Osteocyte (in vitro differentiated cells): ENCODE measurements around the gene SH3BP4. TPM values are rescaled to one million over a fixed set of nuclear protein-coding genes. Genes with fewer than 3 reads are reported as not detected.
A peak's percentile ranks its signal among the peaks of the same experiment; 100 is the strongest.

Experiments used
- DNase-seq: peaks from one replicate; pipeline ENCODE4 v3.0.0; 2021; ENCODE audit warnings: mixed read lengths; ENCODE audit not compliant: unreplicated experiment; ENCODE audit errors: extremely low spot score
- H3K27ac Mint-ChIP-seq: one replicate; pipeline ENCODE4 v1.8.0; 2021; ENCODE audit warnings: mild to moderate bottlenecking, mixed read lengths; ENCODE audit not compliant: unreplicated experiment
- H3K27me3 Mint-ChIP-seq: one replicate; pipeline ENCODE4 v1.8.0; 2021; ENCODE audit warnings: mixed read lengths; ENCODE audit not compliant: unreplicated experiment
- H3K36me3 Mint-ChIP-seq: one replicate; pipeline ENCODE4 v1.8.0; 2021; ENCODE audit warnings: mixed read lengths; ENCODE audit not compliant: unreplicated experiment
- H3K4me1 Mint-ChIP-seq: one replicate; pipeline ENCODE4 v1.8.0; 2021; ENCODE audit warnings: mixed read lengths; ENCODE audit not compliant: unreplicated experiment
- H3K4me3 Mint-ChIP-seq: one replicate; pipeline ENCODE4 v1.8.0; 2021; ENCODE audit warnings: mild to moderate bottlenecking, moderate library complexity, mixed read lengths; ENCODE audit not compliant: unreplicated experiment
- H3K9me3 Mint-ChIP-seq: one replicate; pipeline ENCODE4 v1.8.0; 2021; ENCODE audit warnings: mixed read lengths; ENCODE audit not compliant: unreplicated experiment
- total RNA-seq: library from RNA; stranded (reverse); gene quantifications from 2 replicates; pipeline ENCODE4 v1.2.1, GENCODE V29; 2021
- TF ChIP-seq, protein P1 (sequence below): fragments of 200-600 bp; sonication (generic); IDR thresholded peaks from 2 replicates; pipeline ENCODE4 v1.5.0; 2021; ENCODE audit warnings: antibody characterized with exemption, mild to moderate bottlenecking, moderate library complexity

The SH3BP4 gene
- total RNA-seq, 1 donor from 2014 or later = 60.1 TPM

DNA sequence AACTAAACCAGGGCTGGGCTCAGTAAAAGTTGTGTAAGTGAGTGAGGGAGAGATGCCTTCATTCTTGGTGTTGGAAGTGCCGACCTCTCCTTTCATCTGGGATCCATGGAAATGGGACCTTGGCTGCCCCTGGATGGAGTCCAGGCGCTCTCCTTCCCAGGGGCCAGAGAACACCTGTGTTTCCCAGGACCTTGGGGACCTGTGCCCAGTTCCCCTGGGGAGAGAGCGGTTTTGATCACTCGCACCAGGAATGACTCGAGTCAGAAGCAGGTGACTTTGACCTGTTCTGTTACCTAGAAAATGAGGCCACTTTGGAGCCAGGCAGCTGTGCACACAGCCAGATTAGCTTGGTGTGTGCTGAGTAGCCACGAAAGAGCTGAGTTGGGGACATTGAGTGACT is 97.3 kb downstream of the SH3BP4 start:
- H3K4me3 Mint-ChIP-seq = no peak overlapping the region

DNA sequence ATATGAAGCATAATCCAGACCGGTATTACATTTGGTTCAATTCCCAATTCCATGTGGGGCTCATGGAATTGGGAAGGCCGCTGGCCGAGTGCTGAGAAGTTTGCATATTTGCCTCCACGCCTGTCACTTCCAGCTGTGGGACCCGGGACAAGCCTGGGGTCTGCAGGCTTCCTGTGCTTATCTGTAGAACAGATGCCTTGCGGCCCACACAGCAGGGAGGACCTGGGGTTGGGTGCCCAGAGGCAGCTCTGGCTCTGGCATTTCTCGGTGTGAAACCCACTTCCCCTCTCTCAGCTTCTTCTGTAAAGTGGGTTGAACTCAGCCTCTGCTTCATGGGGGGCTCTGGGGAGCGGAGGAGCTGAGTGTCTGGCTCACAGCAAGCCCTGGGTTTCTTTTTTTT is 97.9 kb downstream of the SH3BP4 start:
- no peaks in the 10 kb centered on the region for H3K27me3 Mint-ChIP-seq
- TF ChIP-seq, protein P1, sequence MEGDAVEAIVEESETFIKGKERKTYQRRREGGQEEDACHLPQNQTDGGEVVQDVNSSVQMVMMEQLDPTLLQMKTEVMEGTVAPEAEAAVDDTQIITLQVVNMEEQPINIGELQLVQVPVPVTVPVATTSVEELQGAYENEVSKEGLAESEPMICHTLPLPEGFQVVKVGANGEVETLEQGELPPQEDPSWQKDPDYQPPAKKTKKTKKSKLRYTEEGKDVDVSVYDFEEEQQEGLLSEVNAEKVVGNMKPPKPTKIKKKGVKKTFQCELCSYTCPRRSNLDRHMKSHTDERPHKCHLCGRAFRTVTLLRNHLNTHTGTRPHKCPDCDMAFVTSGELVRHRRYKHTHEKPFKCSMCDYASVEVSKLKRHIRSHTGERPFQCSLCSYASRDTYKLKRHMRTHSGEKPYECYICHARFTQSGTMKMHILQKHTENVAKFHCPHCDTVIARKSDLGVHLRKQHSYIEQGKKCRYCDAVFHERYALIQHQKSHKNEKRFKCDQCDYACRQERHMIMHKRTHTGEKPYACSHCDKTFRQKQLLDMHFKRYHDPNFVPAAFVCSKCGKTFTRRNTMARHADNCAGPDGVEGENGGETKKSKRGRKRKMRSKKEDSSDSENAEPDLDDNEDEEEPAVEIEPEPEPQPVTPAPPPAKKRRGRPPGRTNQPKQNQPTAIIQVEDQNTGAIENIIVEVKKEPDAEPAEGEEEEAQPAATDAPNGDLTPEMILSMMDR = no peak
- peaks cover 34% of the 10 kb centered on the region for H3K4me1 Mint-ChIP-seq
- DNase-seq = no peak
- peaks cover 55% of the 10 kb centered on the region for H3K36me3 Mint-ChIP-seq
- H3K9me3 Mint-ChIP-seq = no peaks in the 10 kb centered on the region
- H3K4me3 Mint-ChIP-seq = no peak overlapping the region
- H3K27ac Mint-ChIP-seq = peak overlapping the region; percentile 41

More for the DNA sequence above, 97.3 kb downstream of the SH3BP4 start:
- DNase-seq = no peak
- TF ChIP-seq, protein P1 = no peak
- Mint-ChIP-seq H3K27ac (no peak overlapping the region), H3K9me3 (no peaks in the 10 kb centered on the region), H3K36me3 (peaks cover 52% of the 10 kb centered on the region), H3K27me3 (no peaks in the 10 kb centered on the region), H3K4me1 (peaks cover 34% of the 10 kb centered on the region)

DNA sequence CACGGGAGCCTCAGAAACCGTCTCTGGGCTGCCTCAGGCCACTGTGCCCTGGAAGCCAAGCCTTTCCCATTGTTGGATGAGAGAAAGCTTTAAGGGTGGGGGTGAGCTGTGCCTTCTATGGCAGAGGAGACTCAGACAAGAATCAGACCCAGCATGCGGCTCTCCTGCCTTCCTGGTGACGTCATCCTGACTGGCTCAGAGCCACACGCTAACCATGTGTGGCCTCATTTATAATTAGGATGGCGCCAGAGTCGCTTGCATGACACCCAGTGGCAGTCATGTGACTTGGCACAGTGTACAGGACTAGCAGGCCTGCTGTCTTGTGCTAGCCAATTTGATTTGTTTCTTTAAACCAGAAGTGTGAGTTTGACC is 99.1 kb downstream of the SH3BP4 start:
- Mint-ChIP-seq H3K27ac (peak overlapping the region; percentile 70), H3K4me3 (no peak overlapping the region), H3K27me3 (no peaks in the 10 kb centered on the region), H3K4me1 (peaks cover 34% of the 10 kb centered on the region), H3K9me3 (no peaks in the 10 kb centered on the region), H3K36me3 (peaks cover 57% of the 10 kb centered on the region)
- TF ChIP-seq, protein P1 = peak; percentile 15
- DNase-seq = no peak

GRCh38 chr2:235051436-235052260 is 99.8 kb downstream of the SH3BP4 start:
- Mint-ChIP-seq H3K36me3 (peaks cover 51% of the 10 kb centered on the region), H3K27ac (peak overlapping the region; percentile 70), H3K4me3 (no peak overlapping the region), H3K4me1 (peaks cover 34% of the 10 kb centered on the region), H3K9me3 (no peaks in the 10 kb centered on the region), H3K27me3 (no peaks in the 10 kb centered on the region)
- TF ChIP-seq, protein P1 = no peak
- no peak for DNase-seq

GRCh38 chr2:235052514-235053354 is 100.9 kb downstream of the SH3BP4 start:
- H3K27ac Mint-ChIP-seq = no peak overlapping the region
- H3K4me3 Mint-ChIP-seq = no peak overlapping the region
- TF ChIP-seq, protein P1 = no peak
- no peak for DNase-seq
- peaks cover 34% of the 10 kb centered on the region for H3K4me1 Mint-ChIP-seq
- H3K36me3 Mint-ChIP-seq = peaks cover 44% of the 10 kb centered on the region
- no peaks in the 10 kb centered on the region for H3K27me3 Mint-ChIP-seq
- no peaks in the 10 kb centered on the region for H3K9me3 Mint-ChIP-seq
